SK-N-SH treated with all-trans-retinoic acid at 6 μM for 48 hours (cell line): ENCODE data around the gene TRAK2.

ENCODE experiments used
- ATAC-seq: fragments of 200-7000 bp; cut with Tn5 transposase; 3 replicates; pipeline ENCODE4 v1.9.1; 2020; ENCODE audit warnings: mild to moderate bottlenecking, moderate library complexity
- ARNTL ChIP-seq: fragments of 450-650 bp; formaldehyde crosslinking; IDR thresholded peaks from 2 replicates; pipeline ENCODE4 v1.5.0; 2020; ENCODE audit warnings: low read depth, mild to moderate bottlenecking, moderate library complexity, borderline replicate concordance
- CSDC2 ChIP-seq: fragments of 250-450 bp; sonication (Bioruptor Pico); IDR thresholded peaks from 2 replicates; pipeline ENCODE4 v1.5.0; 2020; ENCODE audit warnings: mild to moderate bottlenecking, moderate library complexity
- CSRNP3 ChIP-seq: fragments of 250-450 bp; sonication (Bioruptor Pico); IDR thresholded peaks from 2 replicates; pipeline ENCODE4 v1.5.1; 2021; ENCODE audit warnings: mild to moderate bottlenecking, moderate library complexity
- ESRRG ChIP-seq: fragments of 250-450 bp; sonication (Bioruptor Pico); IDR thresholded peaks from 2 replicates; pipeline ENCODE4 v1.6.1; 2021; ENCODE audit warnings: mild to moderate bottlenecking
- ISL1 ChIP-seq: fragments of 250-450 bp; sonication (Bioruptor Pico); IDR thresholded peaks from 2 replicates; pipeline ENCODE4 v2.1.2; 2022; ENCODE audit warnings: mild to moderate bottlenecking, moderate library complexity
- OSR1 ChIP-seq: fragments of 250-450 bp; sonication (Bioruptor Pico); IDR thresholded peaks from 2 replicates; pipeline ENCODE4 v1.8.0; 2022; ENCODE audit warnings: moderate library complexity, mild to moderate bottlenecking, inconsistent platforms
- PPARA ChIP-seq: fragments of 250-450 bp; sonication (Bioruptor Pico); IDR thresholded peaks from 2 replicates; pipeline ENCODE4 v1.5.0; 2020; ENCODE audit warnings: mild to moderate bottlenecking, borderline replicate concordance
- RARB ChIP-seq: fragments of 250-450 bp; sonication (Bioruptor Pico); IDR thresholded peaks from 2 replicates; pipeline ENCODE4 v1.8.0; 2021; ENCODE audit warnings: mild to moderate bottlenecking, moderate library complexity
- SNAI2 ChIP-seq: fragments of 250-450 bp; sonication (Bioruptor Pico); IDR thresholded peaks from 2 replicates; pipeline ENCODE4 v1.5.0; 2020; ENCODE audit warnings: mild to moderate bottlenecking, moderate library complexity
- TOX ChIP-seq: fragments of 250-450 bp; sonication (Bioruptor Pico); IDR thresholded peaks from 2 replicates; pipeline ENCODE4 v1.8.0; 2021; ENCODE audit warnings: mild to moderate bottlenecking, moderate library complexity, borderline replicate concordance
- ZFP3 ChIP-seq: fragments of 250-450 bp; sonication (Bioruptor Pico); IDR thresholded peaks from 2 replicates; pipeline ENCODE4 v1.5.0; 2020; ENCODE audit warnings: mild to moderate bottlenecking, moderate library complexity
- ZFP30 ChIP-seq: fragments of 450-650 bp; formaldehyde crosslinking; IDR thresholded peaks from 2 replicates; pipeline ENCODE4 v1.5.0; 2022; ENCODE audit warnings: mild to moderate bottlenecking, moderate library complexity
- ZNF565 ChIP-seq: fragments of 450-650 bp; formaldehyde crosslinking; conservative IDR thresholded peaks from 2 replicates; pipeline ENCODE4 v1.5.0; 2020; ENCODE audit warnings: low read depth, mild to moderate bottlenecking, moderate library complexity
- ZNF70 ChIP-seq: fragments of 450-650 bp; formaldehyde crosslinking; IDR thresholded peaks from 2 replicates; pipeline ENCODE4 v1.5.0; 2020; ENCODE audit warnings: mild to moderate bottlenecking, moderate library complexity
- ZNF8 ChIP-seq: fragments of 450-650 bp; formaldehyde crosslinking; IDR thresholded peaks from 2 replicates; pipeline ENCODE4 v1.5.0; 2020; ENCODE audit warnings: mild to moderate bottlenecking, moderate library complexity
- TF ChIP-seq, protein P1 (sequence below): fragments of 250-450 bp; sonication (Bioruptor Pico); IDR thresholded peaks from 2 replicates; pipeline ENCODE4 v1.5.1; 2020; ENCODE audit warnings: low read depth, mild to moderate bottlenecking, moderate library complexity
- TF ChIP-seq, protein P2 (sequence below): fragments of 250-450 bp; sonication (Bioruptor Pico); IDR thresholded peaks from 2 replicates; pipeline ENCODE4 v1.8.0; 2020; ENCODE audit warnings: mild to moderate bottlenecking, moderate library complexity, borderline replicate concordance
- TF ChIP-seq, protein P3 (sequence below): fragments of 250-450 bp; sonication (Bioruptor Pico); IDR thresholded peaks from 2 replicates; pipeline ENCODE4 v1.8.0; 2021; ENCODE audit warnings: low read depth, mild to moderate bottlenecking, moderate library complexity, borderline replicate concordance
- TF ChIP-seq, protein P4 (sequence below): fragments of 250-450 bp; sonication (Bioruptor Pico); IDR thresholded peaks from 2 replicates; pipeline ENCODE4 v1.5.0; 2020; ENCODE audit warnings: mild to moderate bottlenecking, moderate library complexity

The TRAK2 gene

GRCh38 chr2:201452922-201453643, 1.8 kb upstream of the TRAK2 start:
- no peak for ATAC-seq
- no peak for TF ChIP-seq OSR1 (CRISPR knock-in tag)
- no peak for TF ChIP-seq ARNTL (CRISPR knock-in tag)
- TF ChIP-seq, protein P1, sequence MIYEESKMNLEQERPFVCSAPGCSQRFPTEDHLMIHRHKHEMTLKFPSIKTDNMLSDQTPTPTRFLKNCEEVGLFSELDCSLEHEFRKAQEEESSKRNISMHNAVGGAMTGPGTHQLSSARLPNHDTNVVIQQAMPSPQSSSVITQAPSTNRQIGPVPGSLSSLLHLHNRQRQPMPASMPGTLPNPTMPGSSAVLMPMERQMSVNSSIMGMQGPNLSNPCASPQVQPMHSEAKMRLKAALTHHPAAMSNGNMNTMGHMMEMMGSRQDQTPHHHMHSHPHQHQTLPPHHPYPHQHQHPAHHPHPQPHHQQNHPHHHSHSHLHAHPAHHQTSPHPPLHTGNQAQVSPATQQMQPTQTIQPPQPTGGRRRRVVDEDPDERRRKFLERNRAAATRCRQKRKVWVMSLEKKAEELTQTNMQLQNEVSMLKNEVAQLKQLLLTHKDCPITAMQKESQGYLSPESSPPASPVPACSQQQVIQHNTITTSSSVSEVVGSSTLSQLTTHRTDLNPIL (CRISPR knock-in tag): no peak
- TF ChIP-seq, protein P2, sequence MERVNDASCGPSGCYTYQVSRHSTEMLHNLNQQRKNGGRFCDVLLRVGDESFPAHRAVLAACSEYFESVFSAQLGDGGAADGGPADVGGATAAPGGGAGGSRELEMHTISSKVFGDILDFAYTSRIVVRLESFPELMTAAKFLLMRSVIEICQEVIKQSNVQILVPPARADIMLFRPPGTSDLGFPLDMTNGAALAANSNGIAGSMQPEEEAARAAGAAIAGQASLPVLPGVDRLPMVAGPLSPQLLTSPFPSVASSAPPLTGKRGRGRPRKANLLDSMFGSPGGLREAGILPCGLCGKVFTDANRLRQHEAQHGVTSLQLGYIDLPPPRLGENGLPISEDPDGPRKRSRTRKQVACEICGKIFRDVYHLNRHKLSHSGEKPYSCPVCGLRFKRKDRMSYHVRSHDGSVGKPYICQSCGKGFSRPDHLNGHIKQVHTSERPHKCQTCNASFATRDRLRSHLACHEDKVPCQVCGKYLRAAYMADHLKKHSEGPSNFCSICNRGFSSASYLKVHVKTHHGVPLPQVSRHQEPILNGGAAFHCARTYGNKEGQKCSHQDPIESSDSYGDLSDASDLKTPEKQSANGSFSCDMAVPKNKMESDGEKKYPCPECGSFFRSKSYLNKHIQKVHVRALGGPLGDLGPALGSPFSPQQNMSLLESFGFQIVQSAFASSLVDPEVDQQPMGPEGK (CRISPR knock-in tag): no peak
- TF ChIP-seq ESRRG: no peak
- TF ChIP-seq RARB (CRISPR knock-in tag): no peak
- TF ChIP-seq PPARA (CRISPR knock-in tag): no peak
- no peak for TF ChIP-seq ZFP30 (CRISPR knock-in tag)
- TF ChIP-seq ZNF70: no peak
- no peak for TF ChIP-seq ZNF565 (CRISPR knock-in tag)
- TF ChIP-seq, protein P3, sequence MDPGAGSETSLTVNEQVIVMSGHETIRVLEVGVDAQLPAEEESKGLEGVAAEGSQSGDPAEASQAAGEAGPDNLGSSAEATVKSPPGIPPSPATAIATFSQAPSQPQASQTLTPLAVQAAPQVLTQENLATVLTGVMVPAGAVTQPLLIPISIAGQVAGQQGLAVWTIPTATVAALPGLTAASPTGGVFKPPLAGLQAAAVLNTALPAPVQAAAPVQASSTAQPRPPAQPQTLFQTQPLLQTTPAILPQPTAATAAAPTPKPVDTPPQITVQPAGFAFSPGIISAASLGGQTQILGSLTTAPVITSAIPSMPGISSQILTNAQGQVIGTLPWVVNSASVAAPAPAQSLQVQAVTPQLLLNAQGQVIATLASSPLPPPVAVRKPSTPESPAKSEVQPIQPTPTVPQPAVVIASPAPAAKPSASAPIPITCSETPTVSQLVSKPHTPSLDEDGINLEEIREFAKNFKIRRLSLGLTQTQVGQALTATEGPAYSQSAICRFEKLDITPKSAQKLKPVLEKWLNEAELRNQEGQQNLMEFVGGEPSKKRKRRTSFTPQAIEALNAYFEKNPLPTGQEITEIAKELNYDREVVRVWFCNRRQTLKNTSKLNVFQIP (CRISPR knock-in tag): no peak
- TF ChIP-seq TOX (CRISPR knock-in tag): no peak
- no peak for TF ChIP-seq ISL1 (CRISPR knock-in tag)
- no peak for TF ChIP-seq ZFP3
- TF ChIP-seq CSRNP3 (CRISPR knock-in tag): no peak
- TF ChIP-seq ZNF8 (CRISPR knock-in tag): no peak
- TF ChIP-seq, all 23 proteins: peak for 0

- peak; percentile 54 for ATAC-seq
These were observed 1.0 kb upstream of the TRAK2 start for GRCh38 chr2:201452058-201452921.

More at GRCh38 chr2:201452058-201452921, 1.0 kb upstream of the TRAK2 start:
- TF ChIP-seq ZNF70 (no peak), OSR1 (CRISPR knock-in tag) (no peak), ESRRG (no peak), ZNF565 (CRISPR knock-in tag) (no peak), ISL1 (CRISPR knock-in tag) (no peak), SNAI2 (no peak), ZNF8 (CRISPR knock-in tag) (no peak), CSDC2 (no peak)
- TF ChIP-seq, protein P1 (CRISPR knock-in tag): no peak
- TF ChIP-seq, protein P2 (CRISPR knock-in tag): no peak
- TF ChIP-seq, protein P4, sequence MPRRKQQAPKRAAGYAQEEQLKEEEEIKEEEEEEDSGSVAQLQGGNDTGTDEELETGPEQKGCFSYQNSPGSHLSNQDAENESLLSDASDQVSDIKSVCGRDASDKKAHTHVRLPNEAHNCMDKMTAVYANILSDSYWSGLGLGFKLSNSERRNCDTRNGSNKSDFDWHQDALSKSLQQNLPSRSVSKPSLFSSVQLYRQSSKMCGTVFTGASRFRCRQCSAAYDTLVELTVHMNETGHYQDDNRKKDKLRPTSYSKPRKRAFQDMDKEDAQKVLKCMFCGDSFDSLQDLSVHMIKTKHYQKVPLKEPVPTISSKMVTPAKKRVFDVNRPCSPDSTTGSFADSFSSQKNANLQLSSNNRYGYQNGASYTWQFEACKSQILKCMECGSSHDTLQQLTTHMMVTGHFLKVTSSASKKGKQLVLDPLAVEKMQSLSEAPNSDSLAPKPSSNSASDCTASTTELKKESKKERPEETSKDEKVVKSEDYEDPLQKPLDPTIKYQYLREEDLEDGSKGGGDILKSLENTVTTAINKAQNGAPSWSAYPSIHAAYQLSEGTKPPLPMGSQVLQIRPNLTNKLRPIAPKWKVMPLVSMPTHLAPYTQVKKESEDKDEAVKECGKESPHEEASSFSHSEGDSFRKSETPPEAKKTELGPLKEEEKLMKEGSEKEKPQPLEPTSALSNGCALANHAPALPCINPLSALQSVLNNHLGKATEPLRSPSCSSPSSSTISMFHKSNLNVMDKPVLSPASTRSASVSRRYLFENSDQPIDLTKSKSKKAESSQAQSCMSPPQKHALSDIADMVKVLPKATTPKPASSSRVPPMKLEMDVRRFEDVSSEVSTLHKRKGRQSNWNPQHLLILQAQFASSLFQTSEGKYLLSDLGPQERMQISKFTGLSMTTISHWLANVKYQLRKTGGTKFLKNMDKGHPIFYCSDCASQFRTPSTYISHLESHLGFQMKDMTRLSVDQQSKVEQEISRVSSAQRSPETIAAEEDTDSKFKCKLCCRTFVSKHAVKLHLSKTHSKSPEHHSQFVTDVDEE (CRISPR knock-in tag): no peak
